NCI-H1105 treated with DMSO at 0.1 percent for 48 hours (cell line): ENCODE measurements around the gene TAF11.
A peak's percentile ranks its signal among the peaks of the same experiment; 100 is the strongest.
"Not testable (repeated sequence)": the region's sequence is repeated elsewhere in the genome, so short reads cannot be mapped to it uniquely, and the experiment has no call there.

Source experiments
- DNase-seq: peaks from one replicate; lab custom pipeline; 2025; lab: John Stamatoyannopoulos, UW

TAF11 gene

GRCh38 chr6:34904990-34905613 lies 17.3 kb upstream of the TAF11 start:
- DNase-seq, result no peak

GRCh38 chr6:34901930-34902329 lies 14.1 kb upstream of the TAF11 start:
- DNase-seq, result no peak

- no peak for DNase-seq
Observed at GRCh38 chr6:34900321-34901031, 12.6 kb upstream of the TAF11 start.

- not testable (repeated sequence) for DNase-seq
Observed at GRCh38 chr6:34899748-34900147, 11.9 kb upstream of the TAF11 start.

GRCh38 chr6:34897716-34898115 lies 9.9 kb upstream of the TAF11 start:
- no peak for DNase-seq

GRCh38 chr6:34897130-34897529 lies 9.3 kb upstream of the TAF11 start:
- no peak for DNase-seq

- DNase-seq, result no peak
Observed at GRCh38 chr6:34894693-34895092, 6.9 kb upstream of the TAF11 start.

- no peak for DNase-seq
Observed at GRCh38 chr6:34891296-34891695, 3.5 kb upstream of the TAF11 start.

GRCh38 chr6:34890533-34890925 lies 2.7 kb upstream of the TAF11 start:
- no peak for DNase-seq

GRCh38 chr6:34888874-34889555 lies 1.2 kb upstream of the TAF11 start, which contains the start of gene ANKS1A:
Gene ANKS1A, plus strand, starts transcription at chr6:34889255. Its CDS starts 148 bp downstream, at chr6:34889403.
- DNase-seq, result peak; percentile 84

GRCh38 chr6:34888514-34888856 lies 643 bp upstream of the TAF11 start:
- DNase-seq, result no peak

GRCh38 chr6:34885837-34886236 lies 2.0 kb downstream of the TAF11 start:
- not testable (repeated sequence) for DNase-seq

GRCh38 chr6:34884996-34885395 lies 2.8 kb downstream of the TAF11 start:
- no peak for DNase-seq

- not testable (repeated sequence) for DNase-seq
Observed at GRCh38 chr6:34884073-34884472, 3.8 kb downstream of the TAF11 start.

- no peak for DNase-seq
Observed at GRCh38 chr6:34877869-34878485, 9.9 kb downstream of the TAF11 start.

GRCh38 chr6:34877259-34877658 lies 10.6 kb downstream of the TAF11 start:
- DNase-seq, result no peak

GRCh38 chr6:34876472-34876871 lies 11.4 kb downstream of the TAF11 start:
- no peak for DNase-seq

- DNase-seq, result no peak
Observed at GRCh38 chr6:34875292-34876213, 12.3 kb downstream of the TAF11 start.

- no peak for DNase-seq
Observed at GRCh38 chr6:34872332-34872731, 15.5 kb downstream of the TAF11 start.

GRCh38 chr6:34871853-34872252 lies 16.0 kb downstream of the TAF11 start:
- DNase-seq, result no peak

- DNase-seq, result no peak
Observed at GRCh38 chr6:34867484-34867883, 20.4 kb downstream of the TAF11 start.

- no peak for DNase-seq
Observed at GRCh38 chr6:34866509-34866908, 21.3 kb downstream of the TAF11 start.
